ENCODE results near the gene APEH. TPM values are rescaled to one million over a fixed set of nuclear protein-coding genes. Genes with fewer than 3 reads are reported as not detected.

Gene APEH
- total and polyA plus RNA-seq, 4 experiments from 2014 or later, result 100 to 140 (median 133) TPM

DNA sequence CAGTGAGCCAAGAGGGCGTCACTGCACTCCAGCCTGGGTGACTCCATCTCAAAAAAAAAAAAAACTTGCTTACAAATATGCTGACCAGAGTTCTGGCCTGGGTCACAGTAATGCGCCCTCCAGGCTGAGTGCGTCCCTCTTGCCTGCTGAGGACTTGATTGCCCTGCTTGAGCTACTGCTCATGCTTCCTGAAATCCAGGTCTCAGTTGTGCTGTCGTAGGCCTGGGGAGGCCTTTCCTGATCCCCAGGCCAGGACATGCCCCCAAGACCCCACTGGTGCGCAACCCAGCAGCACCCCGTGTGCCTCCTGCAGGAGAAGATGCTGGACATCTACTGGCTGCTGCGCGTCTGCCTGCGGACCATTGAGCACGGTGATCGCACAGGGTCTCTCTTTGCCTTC lies 38.0 kb downstream of the APEH start:
- H3K27ac Mint-ChIP-seq, result peak overlapping the region in 1 of 7 donors; percentile 37
- H3K27ac ChIP-seq (ENCODE audit: low read depth, low read length), result no peak overlapping the region
- no peaks in the 10 kb centered on the region for H3K36me3 ChIP-seq (ENCODE audit: insufficient read depth, low read length)
- no peaks in the 10 kb centered on the region for H3K9me3 Mint-ChIP-seq
- DNase-seq, result peak in 1 of 5 donors; percentile 3
- H3K4me3 Mint-ChIP-seq, result no peak overlapping the region
- H3K27me3 Mint-ChIP-seq, result no peaks in the 10 kb centered on the region
- H3K4me3 ChIP-seq (ENCODE audit: low read length in 2 of 2), result no peak overlapping the region
- POLR2A ChIA-PET (ENCODE audit: partially characterized antibody), result interaction anchor here (0.7 to 1.5 kb wide), 3 partner anchors 11 to 90 kb away, joined by 3 read pairs; partner anchors contain the start of genes INKA1, MST1 and RNF123
- peaks cover 3 to 13% of the 10 kb centered on the region in 2 donors for H3K36me3 Mint-ChIP-seq
- H3K9me3 ChIP-seq (ENCODE audit: control insufficient read depth in 1 of 2, low read length in 2 of 2), result no peaks in the 10 kb centered on the region
- H3K27me3 ChIP-seq (ENCODE audit: insufficient read depth, low read length), result no peaks in the 10 kb centered on the region
- peaks cover 10% of the 10 kb centered on the region for H3K4me1 ChIP-seq (ENCODE audit: insufficient read depth, low read length)
- CTCF ChIA-PET (ENCODE audit: partially characterized antibody), result no interaction called here
- intact Hi-C loops (cut with micrococcal nuclease), result no loop called here
- H3K4me1 Mint-ChIP-seq, result peaks cover under 1 to 17% (median 3%) of the 10 kb centered on the region in 4 donors

DNA sequence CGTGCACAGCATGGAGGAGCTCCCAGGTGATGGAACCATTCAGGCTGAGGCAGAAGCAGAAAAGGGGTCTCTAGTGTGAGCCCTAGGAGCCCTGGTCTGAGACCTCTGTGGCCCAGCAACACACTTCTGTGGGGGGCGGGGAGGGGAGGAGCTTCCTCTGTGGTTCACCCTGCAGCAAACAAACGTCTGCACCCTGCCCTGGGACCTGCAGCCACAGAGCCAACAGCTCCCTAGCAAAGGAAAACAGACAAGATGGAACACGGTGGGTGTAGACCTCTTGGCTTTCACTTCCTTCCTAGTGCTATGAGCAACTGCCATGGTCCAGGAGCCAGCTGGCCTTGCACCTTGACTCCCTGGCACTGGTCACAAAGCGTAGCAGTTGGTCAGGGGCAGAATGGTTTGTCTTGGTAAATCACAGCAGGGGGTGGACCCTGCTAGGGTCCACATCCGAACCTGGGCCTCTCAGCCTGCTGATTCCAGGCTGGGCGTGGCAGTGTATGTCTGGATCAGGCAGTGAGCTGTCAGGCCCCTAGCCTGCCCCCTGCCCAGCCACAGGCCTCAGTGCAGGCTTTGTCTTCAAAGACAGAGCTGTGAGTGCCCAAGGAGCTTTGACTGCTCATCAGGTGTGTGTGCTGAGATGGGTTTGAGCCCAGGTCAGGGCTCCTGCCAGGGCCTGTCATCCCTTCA lies 38.6 kb downstream of the APEH start:
- no peaks in the 10 kb centered on the region for H3K9me3 ChIP-seq (ENCODE audit: control insufficient read depth in 1 of 2, low read length in 2 of 2)
- H3K27ac ChIP-seq (ENCODE audit: low read depth, low read length), result no peak overlapping the region
- no peaks in the 10 kb centered on the region for H3K36me3 ChIP-seq (ENCODE audit: insufficient read depth, low read length)
- H3K27ac Mint-ChIP-seq, result peak overlapping the region in 1 of 7 donors; percentile 37
- peaks cover 10% of the 10 kb centered on the region for H3K4me1 ChIP-seq (ENCODE audit: insufficient read depth, low read length)
- POLR2A ChIA-PET (ENCODE audit: partially characterized antibody), result interaction anchor here (0.7 to 1.5 kb wide), 4 partner anchors 10 to 91 kb away, joined by 3 read pairs; partner anchors contain the start of genes INKA1, MST1 and RNF123
- no peaks in the 10 kb centered on the region for H3K27me3 Mint-ChIP-seq
- no peak overlapping the region for H3K4me3 Mint-ChIP-seq
- no peak overlapping the region for H3K4me3 ChIP-seq (ENCODE audit: low read length in 2 of 2)
- H3K36me3 Mint-ChIP-seq, result peaks cover under 1 to 11% of the 10 kb centered on the region in 2 donors
- peaks cover 0 to 17% (median 3%) of the 10 kb centered on the region in 4 donors for H3K4me1 Mint-ChIP-seq
- H3K27me3 ChIP-seq (ENCODE audit: insufficient read depth, low read length), result no peaks in the 10 kb centered on the region
- H3K9me3 Mint-ChIP-seq, result no peaks in the 10 kb centered on the region
- intact Hi-C loops (cut with micrococcal nuclease), result no loop called here
- DNase-seq, result peak in 1 of 5 donors; percentile 14
- CTCF ChIA-PET (ENCODE audit: partially characterized antibody), result no interaction called here

DNA sequence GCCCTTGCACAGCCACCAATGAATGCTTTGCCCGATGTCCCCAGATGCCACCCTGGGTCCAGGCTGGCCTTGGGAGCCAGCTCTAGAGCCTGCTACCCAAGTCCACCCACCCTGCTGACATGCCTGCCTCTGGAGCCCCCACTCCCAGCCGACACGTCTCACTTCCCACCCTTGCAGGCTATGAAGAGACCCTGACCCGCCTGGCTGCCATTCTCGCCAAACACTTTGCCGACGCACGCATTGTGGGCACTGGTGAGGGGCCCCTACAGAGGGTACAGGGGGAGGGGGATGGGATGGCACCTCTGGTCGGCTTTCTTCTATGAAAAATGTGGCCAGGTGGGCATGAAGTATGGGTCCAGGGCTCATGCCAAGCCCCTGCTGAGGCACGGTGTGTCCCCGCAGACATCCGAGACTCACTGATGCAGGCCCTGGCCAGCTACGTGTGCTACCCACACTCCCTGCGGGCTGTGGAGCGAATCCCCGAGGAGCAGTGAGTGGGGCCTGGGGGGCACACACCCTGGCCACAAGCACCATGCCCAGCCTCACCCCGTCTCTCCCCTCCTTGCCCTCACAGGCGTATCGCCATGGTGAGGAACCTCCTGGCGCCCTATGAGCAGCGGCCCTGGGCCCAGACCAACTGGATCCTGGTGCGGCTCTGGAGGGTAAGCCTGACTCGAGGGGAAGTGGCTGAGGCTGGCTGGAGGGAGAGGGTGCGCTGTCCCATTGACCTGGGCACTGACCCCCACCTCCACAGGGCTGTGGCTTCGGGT lies 39.4 kb downstream of the APEH start:
- no peak overlapping the region for H3K4me3 Mint-ChIP-seq
- no peak for DNase-seq
- Histone ChIP-seq H3K27me3 (ENCODE audit: insufficient read depth, low read length) (no peaks in the 10 kb centered on the region), H3K4me1 (ENCODE audit: insufficient read depth, low read length) (peaks cover 14% of the 10 kb centered on the region), H3K27ac (ENCODE audit: low read depth, low read length) (no peak overlapping the region), H3K9me3 (ENCODE audit: control insufficient read depth in 1 of 2, low read length in 2 of 2) (no peaks in the 10 kb centered on the region), H3K4me3 (ENCODE audit: low read length in 2 of 2) (no peak overlapping the region), H3K36me3 (ENCODE audit: insufficient read depth, low read length) (no peaks in the 10 kb centered on the region)
- H3K27me3 Mint-ChIP-seq, result no peaks in the 10 kb centered on the region
- peaks cover 0 to 20% (median 5%) of the 10 kb centered on the region in 4 donors for H3K4me1 Mint-ChIP-seq
- intact Hi-C loops (cut with micrococcal nuclease), result no loop called here
- POLR2A ChIA-PET (ENCODE audit: partially characterized antibody), result interaction anchor here (0.7 to 1.5 kb wide), 3 partner anchors 10 to 90 kb away, joined by 3 read pairs; partner anchors contain the start of genes MST1 and RNF123
- no peaks in the 10 kb centered on the region for H3K9me3 Mint-ChIP-seq
- CTCF ChIA-PET (ENCODE audit: partially characterized antibody), result no interaction called here
- peaks cover 0 to 6% of the 10 kb centered on the region in 2 donors for H3K36me3 Mint-ChIP-seq
- no peak overlapping the region for H3K27ac Mint-ChIP-seq

DNA sequence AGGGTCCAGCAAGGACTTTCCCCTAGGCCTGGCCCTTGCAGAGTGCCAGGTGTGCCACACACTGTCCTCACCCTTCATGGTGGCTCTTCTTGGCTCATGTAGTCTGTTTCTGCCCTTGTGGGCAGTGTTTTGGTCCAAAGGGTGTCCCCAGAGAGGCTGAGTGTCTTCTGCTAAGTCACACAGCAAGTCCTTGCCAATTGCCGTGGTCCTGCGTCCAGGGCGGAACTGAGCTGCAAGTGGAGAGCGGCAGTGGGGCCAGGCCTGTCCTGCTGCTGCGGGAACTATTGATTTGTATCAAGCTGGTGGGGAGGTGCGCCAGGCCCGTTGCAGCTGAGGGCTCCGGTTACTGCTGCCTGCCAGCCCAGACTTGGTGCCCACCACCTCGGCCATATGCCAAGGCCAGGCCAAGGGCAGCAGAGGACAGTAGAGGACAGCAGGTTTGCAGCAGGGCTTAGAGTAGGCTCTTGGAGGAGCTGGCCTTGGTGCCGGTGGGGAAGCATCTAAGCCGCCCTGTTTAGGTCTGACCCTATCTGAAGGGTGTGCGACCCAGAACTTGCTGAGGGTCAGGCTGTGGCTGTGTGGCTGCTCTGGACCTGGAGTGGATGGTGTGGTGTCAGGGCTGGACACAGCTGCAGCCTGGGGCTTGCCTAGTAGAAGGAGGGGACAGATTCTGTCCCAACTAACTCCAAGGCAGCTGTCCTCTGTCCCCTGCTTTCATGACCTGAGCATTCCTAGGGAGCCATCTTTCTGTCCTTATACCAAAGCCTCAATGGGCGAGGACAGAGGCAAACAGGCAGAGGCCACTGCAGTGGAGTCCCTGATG lies 40.8 kb downstream of the APEH start:
- no peaks in the 10 kb centered on the region for H3K9me3 Mint-ChIP-seq
- H3K27me3 Mint-ChIP-seq, result no peaks in the 10 kb centered on the region
- Histone ChIP-seq H3K4me1 (ENCODE audit: insufficient read depth, low read length) (peaks cover 22% of the 10 kb centered on the region), H3K9me3 (ENCODE audit: control insufficient read depth in 1 of 2, low read length in 2 of 2) (no peaks in the 10 kb centered on the region), H3K27ac (ENCODE audit: low read depth, low read length) (no peak overlapping the region), H3K4me3 (ENCODE audit: low read length in 2 of 2) (no peak overlapping the region), H3K36me3 (ENCODE audit: insufficient read depth, low read length) (no peaks in the 10 kb centered on the region), H3K27me3 (ENCODE audit: insufficient read depth, low read length) (no peaks in the 10 kb centered on the region)
- ChIA-PET CTCF (ENCODE audit: partially characterized antibody) (interaction anchor here (0.7 kb wide), 1 partner anchor 175 kb away, joined by 3 read pairs; no protein-coding TSS in a partner anchor), POLR2A (ENCODE audit: partially characterized antibody) (interaction anchor here (0.6 kb wide), 1 partner anchor 17 kb away, joined by 3 read pairs; no protein-coding TSS in a partner anchor)
- intact Hi-C loops (cut with micrococcal nuclease), result no loop called here
- H3K4me1 Mint-ChIP-seq, result peaks cover 8 to 34% (median 15%) of the 10 kb centered on the region in 4 donors
- DNase-seq, result peak in 1 of 5 donors; percentile 31
- peak overlapping the region in 1 of 8 donors; percentile 15 for H3K4me3 Mint-ChIP-seq
- H3K36me3 Mint-ChIP-seq, result peaks cover 0 to 15% of the 10 kb centered on the region in 2 donors
- H3K27ac Mint-ChIP-seq, result no peak overlapping the region

DNA sequence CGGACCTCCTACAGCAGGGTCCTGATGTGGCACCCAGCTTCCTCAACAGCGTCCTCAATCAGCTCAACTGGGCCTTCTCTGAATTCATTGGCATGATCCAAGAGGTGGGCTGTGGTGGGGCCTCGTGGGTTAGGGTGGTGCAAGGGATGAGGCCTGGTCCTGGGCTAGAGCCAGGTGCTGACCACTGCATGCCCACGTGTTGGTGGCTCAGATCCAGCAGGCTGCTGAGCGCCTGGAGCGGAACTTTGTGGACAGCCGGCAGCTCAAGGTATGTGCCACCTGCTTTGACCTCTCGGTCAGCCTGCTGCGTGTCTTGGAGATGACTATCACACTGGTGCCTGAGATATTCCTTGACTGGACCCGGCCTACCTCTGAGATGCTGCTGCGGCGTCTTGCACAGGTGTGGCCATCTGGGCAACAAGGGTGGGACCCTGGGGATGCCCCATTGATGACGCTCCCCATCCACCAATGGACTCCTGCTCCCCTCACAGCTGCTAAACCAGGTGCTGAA lies 41.5 kb downstream of the APEH start:
- POLR2A ChIA-PET (ENCODE audit: partially characterized antibody), result interaction anchor here (0.6 kb wide), 2 partner anchors 16 to 1093 kb away, joined by 3 read pairs; no protein-coding TSS in a partner anchor
- H3K27me3 ChIP-seq (ENCODE audit: insufficient read depth, low read length), result no peaks in the 10 kb centered on the region
- intact Hi-C loops (cut with micrococcal nuclease), result no loop called here
- Mint-ChIP-seq H3K4me1 (peaks cover 8 to 34% (median 18%) of the 10 kb centered on the region in 4 donors), H3K27me3 (no peaks in the 10 kb centered on the region), H3K36me3 (peaks cover 0 to 18% of the 10 kb centered on the region in 2 donors), H3K4me3 (peak overlapping the region in 1 of 8 donors; percentile 30), H3K9me3 (no peaks in the 10 kb centered on the region), H3K27ac (no peak overlapping the region)
- DNase-seq, result peak in 1 of 5 donors; percentile 15
- no peak overlapping the region for H3K4me3 ChIP-seq (ENCODE audit: low read length in 2 of 2)
- H3K36me3 ChIP-seq (ENCODE audit: insufficient read depth, low read length), result no peaks in the 10 kb centered on the region
- peaks cover 25% of the 10 kb centered on the region for H3K4me1 ChIP-seq (ENCODE audit: insufficient read depth, low read length)
- H3K27ac ChIP-seq (ENCODE audit: low read depth, low read length), result no peak overlapping the region
- CTCF ChIA-PET (ENCODE audit: partially characterized antibody), result interaction anchor here (0.7 kb wide), 1 partner anchor 176 kb away, joined by 3 read pairs; no protein-coding TSS in a partner anchor
- no peaks in the 10 kb centered on the region for H3K9me3 ChIP-seq (ENCODE audit: control insufficient read depth in 1 of 2, low read length in 2 of 2)

DNA sequence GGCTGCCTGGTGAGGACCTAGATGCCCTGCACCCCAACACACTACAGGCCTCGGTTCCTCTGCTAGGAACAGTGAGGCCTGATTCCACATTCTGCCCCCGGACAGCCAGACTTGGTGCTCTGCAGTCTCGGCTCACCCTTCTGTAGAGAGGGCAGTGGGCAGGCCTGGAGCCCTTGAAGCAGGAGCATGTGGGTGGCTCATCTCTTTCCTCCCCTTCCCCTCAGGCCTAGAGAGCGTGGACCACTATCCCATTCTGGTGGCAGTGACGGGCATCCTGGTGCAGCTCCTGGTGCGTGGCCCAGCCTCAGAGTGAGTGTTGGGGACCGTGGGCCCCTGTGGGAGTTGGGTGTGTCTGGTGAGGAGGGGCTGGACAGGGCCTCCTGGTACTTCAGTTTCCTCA lies 42.0 kb downstream of the APEH start:
- Histone ChIP-seq H3K27me3 (ENCODE audit: insufficient read depth, low read length) (no peaks in the 10 kb centered on the region), H3K36me3 (ENCODE audit: insufficient read depth, low read length) (peaks cover under 1% of the 10 kb centered on the region), H3K27ac (ENCODE audit: low read depth, low read length) (no peak overlapping the region), H3K4me1 (ENCODE audit: insufficient read depth, low read length) (peaks cover 25% of the 10 kb centered on the region), H3K9me3 (ENCODE audit: control insufficient read depth in 1 of 2, low read length in 2 of 2) (no peaks in the 10 kb centered on the region), H3K4me3 (ENCODE audit: low read length in 2 of 2) (no peak overlapping the region)
- Mint-ChIP-seq H3K27me3 (no peaks in the 10 kb centered on the region), H3K36me3 (peaks cover 0 to 22% of the 10 kb centered on the region in 2 donors), H3K4me3 (peak overlapping the region in 2 of 8 donors; percentile 20 to 30), H3K27ac (no peak overlapping the region), H3K9me3 (no peaks in the 10 kb centered on the region), H3K4me1 (peaks cover 8 to 34% (median 22%) of the 10 kb centered on the region in 4 donors)
- intact Hi-C loops (cut with micrococcal nuclease), result no loop called here
- DNase-seq, result peak in 1 of 5 donors; percentile 2
- POLR2A ChIA-PET (ENCODE audit: partially characterized antibody), result interaction anchor here (0.6 kb wide), 1 partner anchor 1093 kb away, joined by 3 read pairs; no protein-coding TSS in a partner anchor
- CTCF ChIA-PET (ENCODE audit: partially characterized antibody), result no interaction called here

Data from CD4-positive, alpha-beta memory T cell (primary cell).